HL-60 (cell line): ENCODE results near the gene PGM1.

Experiments
- GABPA ChIP-seq: IDR thresholded peaks from 2 replicates; pipeline ENCODE4 v1.6.1; 2012; ENCODE audit warnings: low read depth
- POLR2AphosphoS5 ChIP-seq: IDR thresholded peaks from 2 replicates; pipeline ENCODE4 v1.6.1; 2012; ENCODE audit warnings: low read depth
- SPI1 ChIP-seq: IDR thresholded peaks from 2 replicates; pipeline ENCODE4 v1.6.1; 2012; ENCODE audit warnings: low read depth, mild to moderate bottlenecking, borderline replicate concordance
- TF ChIP-seq, protein P1 (sequence below): IDR thresholded peaks from one replicate; pipeline ENCODE4 v1.5.1; 2011; ENCODE audit warnings: low read length, control low read depth, inconsistent platforms; ENCODE audit not compliant: insufficient read depth
- TF ChIP-seq, protein P2 (sequence below): IDR thresholded peaks from 2 replicates; pipeline ENCODE4 v1.6.1; 2012; ENCODE audit warnings: low read depth; ENCODE audit not compliant: insufficient replicate concordance

DNA sequence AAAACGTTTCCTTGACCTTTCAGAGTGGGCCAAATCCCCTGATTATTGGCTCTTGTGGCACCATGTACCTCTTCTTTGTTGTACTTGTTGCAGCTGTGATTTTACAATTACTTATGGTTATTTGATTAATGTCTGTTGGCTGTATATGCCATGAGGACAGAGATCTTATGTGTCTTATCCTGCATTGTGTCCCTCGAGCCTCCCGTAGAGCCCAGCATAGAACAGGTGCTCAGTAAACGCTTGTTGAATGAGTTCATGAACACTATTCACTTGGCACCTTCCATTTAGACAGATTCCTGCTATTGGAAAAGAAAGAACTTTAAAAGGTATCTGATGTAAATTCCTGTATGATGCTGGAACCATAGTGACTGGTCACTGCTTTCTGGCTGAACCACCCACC, 48.4 kb downstream of the PGM1 start:
- TF ChIP-seq, protein P1, sequence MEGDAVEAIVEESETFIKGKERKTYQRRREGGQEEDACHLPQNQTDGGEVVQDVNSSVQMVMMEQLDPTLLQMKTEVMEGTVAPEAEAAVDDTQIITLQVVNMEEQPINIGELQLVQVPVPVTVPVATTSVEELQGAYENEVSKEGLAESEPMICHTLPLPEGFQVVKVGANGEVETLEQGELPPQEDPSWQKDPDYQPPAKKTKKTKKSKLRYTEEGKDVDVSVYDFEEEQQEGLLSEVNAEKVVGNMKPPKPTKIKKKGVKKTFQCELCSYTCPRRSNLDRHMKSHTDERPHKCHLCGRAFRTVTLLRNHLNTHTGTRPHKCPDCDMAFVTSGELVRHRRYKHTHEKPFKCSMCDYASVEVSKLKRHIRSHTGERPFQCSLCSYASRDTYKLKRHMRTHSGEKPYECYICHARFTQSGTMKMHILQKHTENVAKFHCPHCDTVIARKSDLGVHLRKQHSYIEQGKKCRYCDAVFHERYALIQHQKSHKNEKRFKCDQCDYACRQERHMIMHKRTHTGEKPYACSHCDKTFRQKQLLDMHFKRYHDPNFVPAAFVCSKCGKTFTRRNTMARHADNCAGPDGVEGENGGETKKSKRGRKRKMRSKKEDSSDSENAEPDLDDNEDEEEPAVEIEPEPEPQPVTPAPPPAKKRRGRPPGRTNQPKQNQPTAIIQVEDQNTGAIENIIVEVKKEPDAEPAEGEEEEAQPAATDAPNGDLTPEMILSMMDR = no peak
- TF ChIP-seq, protein P2, sequence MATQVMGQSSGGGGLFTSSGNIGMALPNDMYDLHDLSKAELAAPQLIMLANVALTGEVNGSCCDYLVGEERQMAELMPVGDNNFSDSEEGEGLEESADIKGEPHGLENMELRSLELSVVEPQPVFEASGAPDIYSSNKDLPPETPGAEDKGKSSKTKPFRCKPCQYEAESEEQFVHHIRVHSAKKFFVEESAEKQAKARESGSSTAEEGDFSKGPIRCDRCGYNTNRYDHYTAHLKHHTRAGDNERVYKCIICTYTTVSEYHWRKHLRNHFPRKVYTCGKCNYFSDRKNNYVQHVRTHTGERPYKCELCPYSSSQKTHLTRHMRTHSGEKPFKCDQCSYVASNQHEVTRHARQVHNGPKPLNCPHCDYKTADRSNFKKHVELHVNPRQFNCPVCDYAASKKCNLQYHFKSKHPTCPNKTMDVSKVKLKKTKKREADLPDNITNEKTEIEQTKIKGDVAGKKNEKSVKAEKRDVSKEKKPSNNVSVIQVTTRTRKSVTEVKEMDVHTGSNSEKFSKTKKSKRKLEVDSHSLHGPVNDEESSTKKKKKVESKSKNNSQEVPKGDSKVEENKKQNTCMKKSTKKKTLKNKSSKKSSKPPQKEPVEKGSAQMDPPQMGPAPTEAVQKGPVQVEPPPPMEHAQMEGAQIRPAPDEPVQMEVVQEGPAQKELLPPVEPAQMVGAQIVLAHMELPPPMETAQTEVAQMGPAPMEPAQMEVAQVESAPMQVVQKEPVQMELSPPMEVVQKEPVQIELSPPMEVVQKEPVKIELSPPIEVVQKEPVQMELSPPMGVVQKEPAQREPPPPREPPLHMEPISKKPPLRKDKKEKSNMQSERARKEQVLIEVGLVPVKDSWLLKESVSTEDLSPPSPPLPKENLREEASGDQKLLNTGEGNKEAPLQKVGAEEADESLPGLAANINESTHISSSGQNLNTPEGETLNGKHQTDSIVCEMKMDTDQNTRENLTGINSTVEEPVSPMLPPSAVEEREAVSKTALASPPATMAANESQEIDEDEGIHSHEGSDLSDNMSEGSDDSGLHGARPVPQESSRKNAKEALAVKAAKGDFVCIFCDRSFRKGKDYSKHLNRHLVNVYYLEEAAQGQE = no peak
- TF ChIP-seq POLR2AphosphoS5 (no peak), GABPA (no peak), SPI1 (no peak)
